GM12878 (cell line): ENCODE data around the gene RIT1. TPM values are rescaled to one million over a fixed set of nuclear protein-coding genes. Genes with fewer than 3 reads are reported as not detected.

Experiments
- ATAC-seq: fragments of 200-7000 bp; cut with Tn5 transposase; 3 replicates; pipeline ENCODE4 v1.9.1; 2020; ENCODE audit warnings: mild to moderate bottlenecking, moderate library complexity
- BruUV-seq: library from RNA; stranded (reverse); fragments of 400-500 nt; replicated peaks from 2 replicates; lab custom pipeline; 2021; lab: Mats Ljungman, UMichigan
- CTCF ChIA-PET: fragments of 300-600 bp; sonication (Branson Sonifier 250); formaldehyde crosslinking; extraction: SDS; loops from one replicate; lab custom pipeline; 2021; ENCODE audit warnings: inconsistent platforms; lab: Yijun Ruan, JAX
- POLR2A ChIA-PET: fragments of 350-600 bp; formaldehyde crosslinking; extraction: SDS; loops from one replicate; lab custom pipeline; 2021; ENCODE audit warnings: inconsistent platforms; lab: Charles Lee
- RAD21 ChIA-PET: fragments of 300-600 bp; sonication (Branson Sonifier 250); formaldehyde crosslinking; loops from one replicate; lab custom pipeline; 2023; ENCODE audit warnings: antibody characterized with exemption; ENCODE audit not compliant: unreplicated experiment; lab: Charles Lee
- SMC1A ChIA-PET: fragments of 300-600 bp; sonication (Branson Sonifier 250); formaldehyde crosslinking; loops from one replicate; lab custom pipeline; 2023; ENCODE audit not compliant: unreplicated experiment, uncharacterized antibody; lab: Charles Lee
- DNase-seq: peaks from one replicate; pipeline ENCODE4 v3.0.0-alpha.2; 2011; ENCODE audit warnings: low read depth, low spot score
- FAIRE-seq: peaks from 3 replicates; lab custom pipeline; 2011; peaks lifted over from hg19 to GRCh38; lab: Jason Lieb, UNC
- H2AFZ ChIP-seq: 2 replicates; pipeline ENCODE4 v1.6.0; 2011; ENCODE audit warnings: low read depth, low read length, control low read depth; ENCODE audit not compliant: control insufficient read depth
- H3K27ac ChIP-seq: 2 replicates; pipeline ENCODE4 v1.5.1; 2011; ENCODE audit warnings: control low read depth; ENCODE audit not compliant: control insufficient read depth, insufficient read depth
- H3K27me3 ChIP-seq, 2 experiments: replicated peaks in 1 of 2; 2 replicates each; pipeline versions ENCODE4 v1.6.0 to v1.6.1; 2011; ENCODE audit warnings: low read length in 1 of 2; ENCODE audit not compliant: control insufficient read depth in 2 of 2, insufficient read depth in 2 of 2
- H3K36me3 ChIP-seq, 2 experiments: 2 replicates each; pipeline ENCODE4 v1.5.1; 2011; ENCODE audit warnings: low read length in 1 of 2; ENCODE audit not compliant: control insufficient read depth in 2 of 2, insufficient read depth in 2 of 2
- H3K4me1 ChIP-seq: 2 replicates; pipeline ENCODE4 v1.6.1; 2011; ENCODE audit warnings: mild to moderate bottlenecking, low read length, moderate library complexity, mixed read lengths; ENCODE audit not compliant: control insufficient read depth, insufficient read depth
- H3K4me2 ChIP-seq: 2 replicates; pipeline ENCODE4 v1.6.0; 2011; ENCODE audit warnings: control low read depth; ENCODE audit not compliant: control insufficient read depth, insufficient read depth
- H3K4me3 ChIP-seq: fragments of 200-600 bp; sonication (generic); 2 replicates; pipeline ENCODE4 v1.5.1; 2016
- H3K79me2 ChIP-seq: 2 replicates; pipeline ENCODE4 v1.6.0; 2011; ENCODE audit warnings: low read length; ENCODE audit not compliant: control insufficient read depth, insufficient read depth
- H3K9ac ChIP-seq: 2 replicates; pipeline ENCODE4 v1.8.0; 2011; ENCODE audit warnings: low read length, control low read depth, mixed read lengths; ENCODE audit not compliant: control insufficient read depth, insufficient read depth
- H3K9me3 ChIP-seq: replicated peaks from 3 replicates; pipeline ENCODE4 v1.5.1; 2011; ENCODE audit warnings: mild to moderate bottlenecking, low read length; ENCODE audit not compliant: control insufficient read depth, insufficient read depth
- H4K20me1 ChIP-seq: 2 replicates; pipeline ENCODE4 v1.6.0; 2011; ENCODE audit not compliant: control insufficient read depth, insufficient read depth
- ASH2L ChIP-seq: fragments of 300-600, 200-600 bp; sonication (generic); IDR thresholded peaks from 2 replicates; pipeline ENCODE4 v1.6.1; 2017; ENCODE audit warnings: low read depth, mild to moderate bottlenecking, borderline replicate concordance
- BMI1 ChIP-seq: fragments of 450-650 bp; IDR thresholded peaks from 2 replicates; pipeline ENCODE4 v1.6.1; 2016; ENCODE audit warnings: mild to moderate bottlenecking, moderate library complexity, borderline replicate concordance
- CBX5 ChIP-seq: sonication (generic); IDR thresholded peaks from 2 replicates; pipeline ENCODE4 v1.6.1; 2016; ENCODE audit warnings: low read depth, moderate library complexity, mild to moderate bottlenecking, inconsistent platforms
- CEBPZ ChIP-seq: fragments of 150-350 bp; IDR thresholded peaks from 2 replicates; pipeline ENCODE4 v1.6.1; 2016; ENCODE audit warnings: low read depth, low read length
- KAT2A ChIP-seq: conservative IDR thresholded peaks from 2 replicates; pipeline ENCODE4 v1.6.1; 2011; ENCODE audit warnings: low read depth, low read length; ENCODE audit not compliant: control insufficient read depth
- MTA2 ChIP-seq: fragments of 450-650 bp; IDR thresholded peaks from 2 replicates; pipeline ENCODE4 v1.6.1; 2016; ENCODE audit warnings: low read depth, mild to moderate bottlenecking, moderate library complexity
- NFXL1 ChIP-seq: fragments of 450-650 bp; IDR thresholded peaks from 2 replicates; pipeline ENCODE4 v1.6.1; 2017; ENCODE audit warnings: antibody characterized with exemption, mild to moderate bottlenecking, borderline replicate concordance
- NR2C2 ChIP-seq: IDR thresholded peaks from 2 replicates; pipeline ENCODE4 v1.6.1; 2011; ENCODE audit warnings: borderline replicate concordance, low read depth; ENCODE audit not compliant: control insufficient read depth, insufficient read length
- SREBF1 ChIP-seq: IDR thresholded peaks from 2 replicates; pipeline ENCODE4 v1.6.1; 2012; ENCODE audit warnings: mild to moderate bottlenecking, low read length
- SUZ12 ChIP-seq: fragments of 200-600 bp; sonication (generic); IDR thresholded peaks from one replicate; pipeline ENCODE4 v1.6.1; 2018; ENCODE audit warnings: antibody characterized with exemption, mild to moderate bottlenecking; ENCODE audit not compliant: unreplicated experiment
- WGBS: methylation state at CpG from one replicate; pipeline ENCODE4 v1.1.6; 2016; ENCODE audit warnings: low lambda C conversion rate; ENCODE audit not compliant: insufficient replicate concordance, insufficient coverage; ENCODE audit errors: missing lambda C conversion rate; 5-methylcytosine and 5-hydroxymethylcytosine counted together
- in situ Hi-C: fragments of 300-500 bp; cut with MboI; formaldehyde crosslinking; loops from 9 replicates; pipeline ENCODE4 v1.14.3; 2018; ENCODE audit warnings: mixed read lengths
- intact Hi-C: fragments of 100-400 bp; cut with micrococcal nuclease; formaldehyde crosslinking; loops from one replicate; pipeline ENCODE4 v1.14.2; 2022; ENCODE audit not compliant: unreplicated experiment
- polyA plus RNA-seq, 11 experiments: library from polyadenylated mRNA; depleted of rRNA in 4 of 11; unstranded in 6 of 11; stranded (reverse) in 5 of 11; fragments of >200 nt; fragmentation: Nextera tagmentation in 4 of 11; fragmentation: Illumina TruSeq in 1 of 11; extraction: Ambion mirVana in 4 of 11; extraction: Trizol in 1 of 11; gene quantifications; 1 replicate in 1 of 11; 2 replicates in 10 of 11; pipeline versions ENCODE4 v1.2.1 to v1.2.3, GENCODE V29; 2011 to 2016; ENCODE audit warnings: inconsistent platforms in 2 of 11, missing spikeins in 2 of 11, low read depth in 1 of 11
- total RNA-seq, 4 experiments: library from RNA; depleted of rRNA in 3 of 4; stranded (reverse); fragments of >200 nt in 3 of 4; fragmentation: Illumina TruSeq in 1 of 4; extraction: Trizol in 1 of 4; gene quantifications; 2 replicates each; pipeline versions ENCODE4 v1.2.1 to v1.2.3, GENCODE V29; 2013 to 2021

Gene RIT1
- total and polyA plus RNA-seq, 10 of the 15 experiments (the other 5 are each of a cell fraction or from before 2014, with no cell fraction given), result 6.8 to 61.5 (median 13.7) TPM

GRCh38 chr1:155884031-155884960 lies 26.9 kb downstream of the RIT1 start:
- Histone ChIP-seq H4K20me1 (no peaks in the 10 kb centered on the region), H3K79me2 (no peaks in the 10 kb centered on the region), H3K9me3 (no peaks in the 10 kb centered on the region), H3K9ac (no peak overlapping the region), H3K4me1 (peaks cover 7% of the 10 kb centered on the region), H3K36me3 (no peaks in the 10 kb centered on the region; a peak in 2 of 4 replicates), H3K4me3 (no peak overlapping the region), H3K27ac (no peak overlapping the region), H2AFZ (no peak overlapping the region), H3K4me2 (no peak overlapping the region), H3K27me3 (no peaks in the 10 kb centered on the region)
- 79% methylated on average over 9 of the region's 9 CpGs for WGBS
- CTCF ChIA-PET, result interaction anchor here (0.7 to 2.3 kb wide), 3 partner anchors 22 to 46 kb away, joined by 3 to 6 read pairs (median 3); partner anchors contain the start of gene SYT11
- SMC1A ChIA-PET, result interaction anchor here (0.6 to 3.9 kb wide), 7 partner anchors 10 to 244 kb away, joined by 3 to 29 read pairs (median 3); partner anchors contain the start of genes GON4L and SYT11
- DNase-seq (no peak), ATAC-seq (no peak), FAIRE-seq (no peak)
- in situ Hi-C loops (no loop called here), intact Hi-C loops (no loop called here)
- RAD21 ChIA-PET, result interaction anchor here (1.7 to 2.3 kb wide), 3 partner anchors 14 to 182 kb away, joined by 6 to 17 read pairs (median 6); partner anchors contain the start of gene SYT11
- TSS peak; percentile 47 for BruUV-seq
- TF ChIP-seq SUZ12 (no peak), KAT2A (no peak), BMI1 (no peak), ASH2L (no peak), CBX5 (no peak), NR2C2 (no peak), CEBPZ (no peak), SREBF1 (no peak), MTA2 (no peak), NFXL1 (no peak)
- POLR2A ChIA-PET, result interaction anchor here (0.5 to 3.1 kb wide), 7 partner anchors 9 to 380 kb away, joined by 3 to 22 read pairs (median 4); partner anchors contain the start of genes GON4L and SYT11
